Measurements from ENCODE around the gene CFAP46. TPM values are rescaled to one million over a fixed set of nuclear protein-coding genes. Genes with fewer than 3 reads are reported as not detected.
"Not testable (repeated sequence)": the region's sequence is repeated elsewhere in the genome, so short reads cannot be mapped to it uniquely, and the experiment has no call there.

Gene CFAP46
- total RNA-seq, 1 donor from 2014 or later: not detected

GRCh38 chr10:132937861-132938260 lies 4.5 kb downstream of the CFAP46 start:
- Histone ChIP-seq H3K27me3 (peaks cover 8% of the 10 kb centered on the region), H3K4me1 (no peaks in the 10 kb centered on the region), H3K4me3 (no peak overlapping the region), H3K36me3 (no peaks in the 10 kb centered on the region), H3K9me3 (no peaks in the 10 kb centered on the region), H3K27ac (no peak overlapping the region)
- TF ChIP-seq, protein P1, sequence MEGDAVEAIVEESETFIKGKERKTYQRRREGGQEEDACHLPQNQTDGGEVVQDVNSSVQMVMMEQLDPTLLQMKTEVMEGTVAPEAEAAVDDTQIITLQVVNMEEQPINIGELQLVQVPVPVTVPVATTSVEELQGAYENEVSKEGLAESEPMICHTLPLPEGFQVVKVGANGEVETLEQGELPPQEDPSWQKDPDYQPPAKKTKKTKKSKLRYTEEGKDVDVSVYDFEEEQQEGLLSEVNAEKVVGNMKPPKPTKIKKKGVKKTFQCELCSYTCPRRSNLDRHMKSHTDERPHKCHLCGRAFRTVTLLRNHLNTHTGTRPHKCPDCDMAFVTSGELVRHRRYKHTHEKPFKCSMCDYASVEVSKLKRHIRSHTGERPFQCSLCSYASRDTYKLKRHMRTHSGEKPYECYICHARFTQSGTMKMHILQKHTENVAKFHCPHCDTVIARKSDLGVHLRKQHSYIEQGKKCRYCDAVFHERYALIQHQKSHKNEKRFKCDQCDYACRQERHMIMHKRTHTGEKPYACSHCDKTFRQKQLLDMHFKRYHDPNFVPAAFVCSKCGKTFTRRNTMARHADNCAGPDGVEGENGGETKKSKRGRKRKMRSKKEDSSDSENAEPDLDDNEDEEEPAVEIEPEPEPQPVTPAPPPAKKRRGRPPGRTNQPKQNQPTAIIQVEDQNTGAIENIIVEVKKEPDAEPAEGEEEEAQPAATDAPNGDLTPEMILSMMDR (IDR thresholded peaks at IDR 0.05): no peak
- intact Hi-C loops (cut with DNase I): no loop called here
- DNase-seq (ENCODE audit: low spot score in 2 of 2): no peak

- Histone ChIP-seq H3K27ac (no peak overlapping the region), H3K4me1 (no peaks in the 10 kb centered on the region), H3K9me3 (no peaks in the 10 kb centered on the region), H3K36me3 (no peaks in the 10 kb centered on the region), H3K4me3 (no peak overlapping the region), H3K27me3 (no peaks in the 10 kb centered on the region)
- no peak for DNase-seq (ENCODE audit: low spot score in 2 of 2)
- TF ChIP-seq, protein P1 (IDR thresholded peaks at IDR 0.05): no peak
- intact Hi-C loops (cut with DNase I): no loop called here
These were observed 7.4 kb downstream of the CFAP46 start for GRCh38 chr10:132934953-132935352.

DNA sequence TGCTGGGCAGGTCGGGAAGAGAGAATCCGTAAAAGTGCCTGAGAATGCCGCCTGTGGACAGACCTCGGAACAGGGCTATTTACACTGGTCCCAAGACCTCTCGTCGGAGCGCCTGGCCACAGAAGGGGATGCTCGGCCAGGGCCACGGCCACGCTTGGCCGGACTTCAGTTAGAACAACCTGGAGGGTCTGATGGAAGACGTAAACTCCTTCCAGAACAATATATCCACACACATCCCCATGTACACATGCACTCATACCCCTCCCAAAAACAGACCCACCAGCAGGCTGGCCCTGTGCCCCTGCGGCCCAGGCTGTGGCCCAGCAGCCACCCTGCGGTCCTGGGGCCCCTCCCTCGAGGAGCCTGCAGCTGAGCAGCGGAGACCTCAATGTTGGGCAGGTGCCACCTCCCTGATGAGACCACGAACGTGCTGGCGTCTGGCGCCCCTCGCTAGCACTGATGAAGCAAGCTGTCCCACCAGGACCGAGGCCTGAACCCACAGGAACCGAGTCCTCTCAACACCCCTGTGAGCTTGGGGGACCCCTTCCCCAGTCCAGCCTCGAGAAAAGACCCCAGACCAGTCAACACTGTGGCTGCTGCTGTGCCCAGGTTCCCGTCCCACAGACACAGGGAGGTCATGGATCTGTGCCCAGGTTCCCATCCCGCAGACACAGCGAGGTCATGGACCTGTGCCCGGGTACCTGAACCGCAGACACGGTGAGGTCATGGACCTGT lies 8.9 kb downstream of the CFAP46 start:
- no peak for DNase-seq (ENCODE audit: low spot score in 2 of 2)
- Histone ChIP-seq H3K4me1 (no peaks in the 10 kb centered on the region), H3K9me3 (no peaks in the 10 kb centered on the region), H3K27me3 (no peaks in the 10 kb centered on the region), H3K27ac (no peak overlapping the region), H3K4me3 (no peak overlapping the region), H3K36me3 (no peaks in the 10 kb centered on the region)
- TF ChIP-seq, protein P1 (IDR thresholded peaks at IDR 0.05): no peak
- intact Hi-C loops (cut with DNase I): no loop called here

DNA sequence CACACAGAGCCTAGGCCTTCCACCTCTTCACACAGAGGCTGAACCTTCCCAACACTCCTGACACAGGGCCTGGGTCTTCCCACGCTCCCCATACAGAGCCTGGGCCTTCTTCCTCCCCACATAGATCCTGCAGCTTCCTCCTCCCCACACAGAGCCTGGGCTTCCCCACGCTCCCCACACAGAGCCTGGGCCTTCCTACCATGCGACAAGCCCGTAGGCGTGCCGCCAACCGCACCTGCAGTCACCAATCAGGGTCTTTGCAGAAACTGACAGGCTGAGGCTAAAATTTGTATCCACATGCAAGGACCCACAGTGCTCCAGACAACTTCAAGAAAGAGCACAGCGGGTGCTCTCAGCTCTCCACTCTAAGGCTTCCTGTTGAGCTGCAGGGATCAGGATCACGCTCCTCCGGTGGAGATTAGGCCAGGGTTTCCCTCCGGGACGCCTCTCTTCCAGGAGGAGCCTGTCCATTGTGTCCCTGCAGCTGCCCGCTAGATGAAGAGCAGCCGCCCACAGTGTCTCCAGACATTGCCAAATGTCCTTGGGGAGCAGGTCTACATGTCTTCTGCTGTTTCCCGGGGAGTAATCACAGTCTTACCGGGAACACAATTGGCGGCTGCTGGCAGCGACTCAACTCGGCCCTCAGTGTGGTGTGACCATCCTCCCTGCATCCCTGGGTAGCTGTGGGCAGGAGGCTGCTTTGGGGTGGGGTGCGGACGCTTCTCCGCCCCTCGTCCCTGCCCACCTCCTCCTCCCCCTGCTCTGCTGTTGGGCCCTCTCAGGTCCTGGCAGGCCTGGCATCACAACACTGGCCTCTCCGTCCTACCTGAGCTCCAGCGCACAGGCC lies 9.7 kb downstream of the CFAP46 start:
- Histone ChIP-seq H3K36me3 (no peaks in the 10 kb centered on the region), H3K9me3 (no peaks in the 10 kb centered on the region), H3K27ac (no peak overlapping the region), H3K4me3 (no peak overlapping the region), H3K4me1 (no peaks in the 10 kb centered on the region), H3K27me3 (no peaks in the 10 kb centered on the region)
- TF ChIP-seq, protein P1 (IDR thresholded peaks at IDR 0.05): no peak
- intact Hi-C loops (cut with DNase I): no loop called here
- DNase-seq (ENCODE audit: low spot score in 2 of 2): no peak

DNA sequence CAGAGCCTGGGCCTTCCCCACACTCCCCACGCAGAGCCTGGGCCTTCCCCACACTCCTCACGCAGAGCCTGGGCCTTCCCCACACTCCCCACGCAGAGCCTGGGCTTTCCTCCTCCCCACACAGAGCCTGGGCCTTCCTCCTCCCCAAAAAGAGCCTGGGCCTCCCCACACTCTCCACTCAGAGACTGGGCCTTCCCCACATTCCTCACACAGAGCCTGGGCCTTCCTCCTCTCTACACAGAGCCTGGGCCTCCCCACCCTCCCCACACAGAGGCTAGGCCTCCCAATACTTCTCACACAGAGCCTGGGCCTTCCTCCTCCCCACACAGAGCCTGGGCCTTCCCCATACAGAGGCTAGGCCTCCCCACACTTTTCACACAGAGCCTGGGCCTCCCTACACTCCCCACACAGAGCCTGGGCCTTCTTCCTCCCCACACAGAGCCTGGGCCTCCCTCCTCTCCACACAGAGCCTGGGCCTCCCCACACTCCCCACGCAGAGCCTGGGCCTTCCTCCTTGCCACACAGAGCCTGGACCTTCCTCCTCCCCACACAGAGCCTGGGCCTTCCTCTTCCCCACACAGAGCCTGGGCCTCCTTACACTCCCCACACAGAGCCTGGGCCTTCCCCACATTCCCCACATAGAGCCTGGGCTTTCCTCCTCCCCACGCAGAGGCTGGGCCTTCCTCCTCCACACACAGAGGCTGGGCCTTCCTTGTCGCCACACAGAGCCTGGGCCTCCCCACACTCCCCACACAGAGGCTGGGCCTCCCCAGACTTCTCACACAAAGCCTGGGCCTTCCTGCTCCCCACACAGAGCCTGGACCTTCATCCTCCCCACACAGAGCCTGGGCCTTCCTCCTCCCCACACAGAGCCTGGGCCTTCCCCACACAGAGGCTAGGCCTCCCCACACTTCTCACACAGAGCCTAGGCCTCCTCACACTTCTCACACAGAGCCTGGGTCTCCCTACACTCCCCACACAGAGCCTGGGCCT lies 10.8 kb downstream of the CFAP46 start:
- DNase-seq (ENCODE audit: low spot score in 2 of 2); H3K4me1 ChIP-seq; H3K27ac ChIP-seq; H3K9me3 ChIP-seq; H3K36me3 ChIP-seq; intact Hi-C loops (cut with DNase I); H3K27me3 ChIP-seq; H3K4me3 ChIP-seq: not testable (repeated sequence)

- H3K4me3 ChIP-seq; H3K9me3 ChIP-seq; H3K4me1 ChIP-seq; intact Hi-C loops (cut with DNase I); DNase-seq (ENCODE audit: low spot score in 2 of 2); H3K36me3 ChIP-seq; H3K27me3 ChIP-seq; H3K27ac ChIP-seq: not testable (repeated sequence)
These were observed 11.7 kb downstream of the CFAP46 start for GRCh38 chr10:132930701-132931100.
